ENCODE measurements around the gene PCDH10. TPM values are rescaled to one million over a fixed set of nuclear protein-coding genes. Genes with fewer than 3 reads are reported as not detected.

The PCDH10 gene
- total and polyA plus RNA-seq, 2 of the 4 experiments (the other 2 are of a cell fraction), result 0.90 to 2.0 TPM

DNA sequence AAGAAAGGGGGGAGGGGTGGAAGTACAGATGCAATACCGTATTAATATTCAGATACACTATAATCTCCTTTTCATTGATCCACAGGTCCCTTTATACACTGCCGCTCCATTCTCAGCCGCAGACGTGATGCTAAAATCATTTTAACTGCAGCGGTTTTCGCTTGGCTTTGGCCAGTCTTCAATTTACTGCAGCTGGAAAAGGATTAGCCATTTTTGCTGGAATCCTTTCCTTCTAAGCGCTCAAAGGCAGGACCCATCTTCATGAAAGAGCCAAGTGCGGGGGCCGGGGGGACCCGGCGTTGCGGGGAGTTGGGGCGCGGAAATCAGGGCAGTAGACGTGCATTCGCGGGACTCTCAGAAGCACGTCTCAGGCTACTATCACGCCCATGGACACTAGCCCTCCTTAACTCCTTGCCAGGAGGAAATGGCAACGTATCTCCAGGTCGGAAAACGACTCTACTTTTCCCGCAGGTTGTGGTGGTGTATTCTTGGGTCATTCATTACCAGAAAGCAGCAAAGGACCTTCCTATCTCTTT lies 1.7 kb upstream of the PCDH10 start (continued):
- TF ChIP-seq, protein P1, sequence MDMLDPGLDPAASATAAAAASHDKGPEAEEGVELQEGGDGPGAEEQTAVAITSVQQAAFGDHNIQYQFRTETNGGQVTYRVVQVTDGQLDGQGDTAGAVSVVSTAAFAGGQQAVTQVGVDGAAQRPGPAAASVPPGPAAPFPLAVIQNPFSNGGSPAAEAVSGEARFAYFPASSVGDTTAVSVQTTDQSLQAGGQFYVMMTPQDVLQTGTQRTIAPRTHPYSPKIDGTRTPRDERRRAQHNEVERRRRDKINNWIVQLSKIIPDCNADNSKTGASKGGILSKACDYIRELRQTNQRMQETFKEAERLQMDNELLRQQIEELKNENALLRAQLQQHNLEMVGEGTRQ (IDR thresholded peaks at IDR 0.05; ENCODE audit: low read depth, low read length), result no peak
- TF ChIP-seq RFX5 (IDR thresholded peaks at IDR 0.05; ENCODE audit: low read depth, low read length) (no peak), POLR2A (IDR thresholded peaks at IDR 0.05; ENCODE audit: low read depth, low read length) (no peak), MAZ (IDR thresholded peaks at IDR 0.05; ENCODE audit: borderline replicate concordance, low read depth, low read length) (no peak), BHLHE40 (IDR thresholded peaks at IDR 0.05; ENCODE audit: low read depth, low read length) (no peak), RAD21 (IDR thresholded peaks at IDR 0.05; ENCODE audit: low read length) (no peak)
